NCI-H526 (cell line): ENCODE data around the gene BHLHE41.

Source experiments
- DNase-seq, 2 experiments: peaks; one replicate each; lab custom pipeline; 2025; lab: John Stamatoyannopoulos, UW

The BHLHE41 gene

GRCh38 chr12:26077915-26078702 is 46.7 kb downstream of the BHLHE41 start:
- DNase-seq, result no peak
